GM18873 (cell line): Measurements from ENCODE around the gene ZCCHC7.
"Not testable (repeated sequence)": the region's sequence is repeated elsewhere in the genome, so short reads cannot be mapped to it uniquely, and the experiment has no call there.

Experiments used
- ATAC-seq: cut with Tn5 transposase; IDR thresholded peaks from one replicate; pipeline ENCODE4 v1.9.1; 2021; ENCODE audit warnings: mild to moderate bottlenecking, moderate library complexity, moderate number of reproducible peaks; ENCODE audit not compliant: unreplicated experiment, low FRiP score

Gene ZCCHC7

GRCh38 chr9:37119907-37120842 is at the start of gene ZCCHC7:
TSS of gene ZCCHC7 (plus strand) at chr9:37120574.
- ATAC-seq, result peak; percentile 86

GRCh38 chr9:37074790-37075189 is 45.6 kb upstream of the ZCCHC7 start:
- not testable (repeated sequence) for ATAC-seq

GRCh38 chr9:37079370-37080164 is 40.8 kb upstream of the ZCCHC7 start:
- peak; percentile 51 for ATAC-seq

- not testable (repeated sequence) for ATAC-seq
Measured at GRCh38 chr9:37080165-37080628, 40.2 kb upstream of the ZCCHC7 start.

- not testable (repeated sequence) for ATAC-seq
Measured at GRCh38 chr9:37081507-37081906, 38.9 kb upstream of the ZCCHC7 start.

GRCh38 chr9:37082214-37082765 is 38.1 kb upstream of the ZCCHC7 start:
- no peak for ATAC-seq

GRCh38 chr9:37083654-37084053 is 36.7 kb upstream of the ZCCHC7 start:
- no peak for ATAC-seq

- no peak for ATAC-seq
Measured at GRCh38 chr9:37085233-37085632, 35.1 kb upstream of the ZCCHC7 start.

- ATAC-seq, result not testable (repeated sequence)
Measured at GRCh38 chr9:37092714-37093295, 27.6 kb upstream of the ZCCHC7 start.

GRCh38 chr9:37094751-37095150 is 25.6 kb upstream of the ZCCHC7 start:
- no peak for ATAC-seq

- ATAC-seq, result no peak
Measured at GRCh38 chr9:37096628-37097027, 23.7 kb upstream of the ZCCHC7 start.

GRCh38 chr9:37097294-37097693 is 23.1 kb upstream of the ZCCHC7 start:
- ATAC-seq, result no peak

- ATAC-seq, result no peak
Measured at GRCh38 chr9:37100327-37100726, 20.0 kb upstream of the ZCCHC7 start.

GRCh38 chr9:37100741-37101140 is 19.6 kb upstream of the ZCCHC7 start:
- no peak for ATAC-seq

GRCh38 chr9:37102486-37102885 is 17.9 kb upstream of the ZCCHC7 start:
- ATAC-seq, result no peak

- no peak for ATAC-seq
Measured at GRCh38 chr9:37104183-37104889, 16.0 kb upstream of the ZCCHC7 start.

- no peak for ATAC-seq
Measured at GRCh38 chr9:37105234-37105633, 15.1 kb upstream of the ZCCHC7 start.

- ATAC-seq, result no peak
Measured at GRCh38 chr9:37107701-37108100, 12.7 kb upstream of the ZCCHC7 start.

GRCh38 chr9:37114442-37114841 is 5.9 kb upstream of the ZCCHC7 start:
- ATAC-seq, result not testable (repeated sequence)

- no peak for ATAC-seq
Measured at GRCh38 chr9:37117956-37118355, 2.4 kb upstream of the ZCCHC7 start.
